GM23338 (cell line): Measurements from ENCODE around the gene SLC25A39.

Experiments
- CREB1 ChIP-seq: fragments of 250-450 bp; sonication (Bioruptor Pico); IDR thresholded peaks from 2 replicates; pipeline ENCODE4 v1.5.0; 2020; ENCODE audit warnings: low read depth, mild to moderate bottlenecking, moderate library complexity
- EZH2 ChIP-seq: fragments of 200-600 bp; sonication (generic); IDR thresholded peaks from one replicate; pipeline ENCODE4 v1.8.0; 2017; ENCODE audit warnings: antibody characterized with exemption, mild to moderate bottlenecking, low read depth; ENCODE audit not compliant: unreplicated experiment
- EZH2phosphoT487 ChIP-seq: fragments of 200-600 bp; sonication (generic); IDR thresholded peaks from one replicate; pipeline ENCODE4 v1.8.1; 2018; ENCODE audit warnings: antibody characterized with exemption; ENCODE audit not compliant: unreplicated experiment
- POLR2AphosphoS5 ChIP-seq: IDR thresholded peaks from 2 replicates; pipeline ENCODE4 v1.6.1; 2016; ENCODE audit warnings: antibody characterized with exemption, low read depth
- STAT1 ChIP-seq: IDR thresholded peaks from one replicate; pipeline ENCODE4 v1.6.1; 2016; ENCODE audit warnings: antibody characterized with exemption; ENCODE audit not compliant: unreplicated experiment
- ZNF114 ChIP-seq: fragments of 250-450 bp; sonication (Bioruptor Pico); IDR thresholded peaks from 2 replicates; pipeline ENCODE4 v1.5.0; 2020; ENCODE audit warnings: mild to moderate bottlenecking, moderate library complexity
- TF ChIP-seq, protein P1 (sequence below), 2 experiments: fragments of 200-600 bp in 1 of 2; sonication (generic) in 1 of 2; conservative IDR thresholded peaks; 2 replicates each; pipeline versions ENCODE4 v1.5.1 to v1.6.1; 2016 to 2017; ENCODE audit warnings: antibody characterized with exemption in 2 of 2, low read depth in 2 of 2, mild to moderate bottlenecking in 2 of 2, moderate library complexity in 1 of 2
- TF ChIP-seq, protein P2 (sequence below): IDR thresholded peaks from one replicate; pipeline ENCODE4 v1.6.1; 2018; ENCODE audit warnings: antibody characterized with exemption; ENCODE audit not compliant: unreplicated experiment

DNA sequence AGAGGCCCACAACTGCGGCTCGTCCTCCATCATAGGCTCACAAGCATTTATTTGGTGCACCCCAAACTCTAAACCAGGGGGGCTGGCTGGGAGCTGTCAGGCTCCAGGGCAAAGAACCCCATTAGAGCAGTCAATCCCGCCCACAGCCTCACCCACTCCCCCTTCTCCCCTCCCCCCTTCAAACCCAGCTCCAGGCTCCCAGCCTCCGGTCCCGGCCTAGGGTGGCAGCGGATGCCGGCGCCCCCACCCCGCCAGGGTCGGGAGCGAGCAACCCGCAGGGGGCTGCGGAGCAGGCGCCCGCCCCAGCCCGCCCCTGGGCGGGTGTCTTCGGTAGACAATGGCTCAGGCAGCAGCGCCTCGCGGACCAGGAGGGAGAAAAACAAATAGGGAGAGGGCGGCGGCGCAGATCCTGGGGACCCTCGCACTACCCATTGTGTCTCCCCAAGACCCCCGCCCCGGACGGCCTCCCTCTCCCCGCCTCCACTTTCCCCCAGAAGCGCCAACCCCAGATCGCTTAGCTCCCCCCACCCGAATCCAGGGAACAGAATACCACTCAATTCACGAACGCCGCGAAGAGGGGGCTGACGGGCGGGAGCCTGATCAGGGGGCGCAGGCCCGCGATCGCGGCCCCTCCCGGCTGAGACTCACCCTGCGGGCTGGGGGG lies 38.5 kb upstream of the SLC25A39 start:
- TF ChIP-seq CREB1 = no peak
- TF ChIP-seq, protein P1, sequence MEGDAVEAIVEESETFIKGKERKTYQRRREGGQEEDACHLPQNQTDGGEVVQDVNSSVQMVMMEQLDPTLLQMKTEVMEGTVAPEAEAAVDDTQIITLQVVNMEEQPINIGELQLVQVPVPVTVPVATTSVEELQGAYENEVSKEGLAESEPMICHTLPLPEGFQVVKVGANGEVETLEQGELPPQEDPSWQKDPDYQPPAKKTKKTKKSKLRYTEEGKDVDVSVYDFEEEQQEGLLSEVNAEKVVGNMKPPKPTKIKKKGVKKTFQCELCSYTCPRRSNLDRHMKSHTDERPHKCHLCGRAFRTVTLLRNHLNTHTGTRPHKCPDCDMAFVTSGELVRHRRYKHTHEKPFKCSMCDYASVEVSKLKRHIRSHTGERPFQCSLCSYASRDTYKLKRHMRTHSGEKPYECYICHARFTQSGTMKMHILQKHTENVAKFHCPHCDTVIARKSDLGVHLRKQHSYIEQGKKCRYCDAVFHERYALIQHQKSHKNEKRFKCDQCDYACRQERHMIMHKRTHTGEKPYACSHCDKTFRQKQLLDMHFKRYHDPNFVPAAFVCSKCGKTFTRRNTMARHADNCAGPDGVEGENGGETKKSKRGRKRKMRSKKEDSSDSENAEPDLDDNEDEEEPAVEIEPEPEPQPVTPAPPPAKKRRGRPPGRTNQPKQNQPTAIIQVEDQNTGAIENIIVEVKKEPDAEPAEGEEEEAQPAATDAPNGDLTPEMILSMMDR (conservative IDR thresholded peaks at IDR 0.05; ENCODE audit: low read depth in 2 of 2) = no peak
- TF ChIP-seq POLR2AphosphoS5 = no peak
- no peak for TF ChIP-seq EZH2phosphoT487
- TF ChIP-seq EZH2 = no peak
- no peak for TF ChIP-seq STAT1
- TF ChIP-seq, protein P2, sequence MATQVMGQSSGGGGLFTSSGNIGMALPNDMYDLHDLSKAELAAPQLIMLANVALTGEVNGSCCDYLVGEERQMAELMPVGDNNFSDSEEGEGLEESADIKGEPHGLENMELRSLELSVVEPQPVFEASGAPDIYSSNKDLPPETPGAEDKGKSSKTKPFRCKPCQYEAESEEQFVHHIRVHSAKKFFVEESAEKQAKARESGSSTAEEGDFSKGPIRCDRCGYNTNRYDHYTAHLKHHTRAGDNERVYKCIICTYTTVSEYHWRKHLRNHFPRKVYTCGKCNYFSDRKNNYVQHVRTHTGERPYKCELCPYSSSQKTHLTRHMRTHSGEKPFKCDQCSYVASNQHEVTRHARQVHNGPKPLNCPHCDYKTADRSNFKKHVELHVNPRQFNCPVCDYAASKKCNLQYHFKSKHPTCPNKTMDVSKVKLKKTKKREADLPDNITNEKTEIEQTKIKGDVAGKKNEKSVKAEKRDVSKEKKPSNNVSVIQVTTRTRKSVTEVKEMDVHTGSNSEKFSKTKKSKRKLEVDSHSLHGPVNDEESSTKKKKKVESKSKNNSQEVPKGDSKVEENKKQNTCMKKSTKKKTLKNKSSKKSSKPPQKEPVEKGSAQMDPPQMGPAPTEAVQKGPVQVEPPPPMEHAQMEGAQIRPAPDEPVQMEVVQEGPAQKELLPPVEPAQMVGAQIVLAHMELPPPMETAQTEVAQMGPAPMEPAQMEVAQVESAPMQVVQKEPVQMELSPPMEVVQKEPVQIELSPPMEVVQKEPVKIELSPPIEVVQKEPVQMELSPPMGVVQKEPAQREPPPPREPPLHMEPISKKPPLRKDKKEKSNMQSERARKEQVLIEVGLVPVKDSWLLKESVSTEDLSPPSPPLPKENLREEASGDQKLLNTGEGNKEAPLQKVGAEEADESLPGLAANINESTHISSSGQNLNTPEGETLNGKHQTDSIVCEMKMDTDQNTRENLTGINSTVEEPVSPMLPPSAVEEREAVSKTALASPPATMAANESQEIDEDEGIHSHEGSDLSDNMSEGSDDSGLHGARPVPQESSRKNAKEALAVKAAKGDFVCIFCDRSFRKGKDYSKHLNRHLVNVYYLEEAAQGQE = no peak
- no peak for TF ChIP-seq ZNF114 (CRISPR knock-in tag)
